Activated naive CD4-positive, alpha-beta T cell (primary cell): ENCODE data around the gene GGA1.
"Not testable (repeated sequence)": the region's sequence is repeated elsewhere in the genome, so short reads cannot be mapped to it uniquely, and the experiment has no call there.

Experiments used
- DNase-seq, 4 experiments: peaks; one replicate each; lab custom pipeline; 2025; lab: John Stamatoyannopoulos, UW

The GGA1 gene

DNA sequence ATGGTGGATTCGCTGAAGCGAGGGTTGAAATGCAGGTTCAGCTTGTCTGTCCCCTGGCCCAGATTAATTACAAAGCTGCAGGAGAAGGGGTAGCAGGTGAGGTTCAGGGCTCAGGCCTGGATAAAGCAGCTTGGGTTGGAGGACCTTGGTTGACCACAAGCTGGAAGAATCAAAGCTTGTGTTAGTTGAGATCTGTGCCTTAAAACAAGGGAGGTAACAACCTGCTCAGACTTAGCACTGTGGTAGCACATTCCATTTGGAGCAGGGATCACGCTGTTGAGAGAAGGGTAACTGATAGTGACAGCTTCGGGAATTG lies 38.0 kb upstream of the GGA1 start:
- no peak for DNase-seq

- no peak for DNase-seq
Observed at GRCh38 chr22:37571258-37571991, 37.2 kb upstream of the GGA1 start.

- DNase-seq, result no peak
Observed at GRCh38 chr22:37571992-37572373, 36.7 kb upstream of the GGA1 start.

- no peak for DNase-seq
Observed at GRCh38 chr22:37575490-37576003, 33.1 kb upstream of the GGA1 start.

DNA sequence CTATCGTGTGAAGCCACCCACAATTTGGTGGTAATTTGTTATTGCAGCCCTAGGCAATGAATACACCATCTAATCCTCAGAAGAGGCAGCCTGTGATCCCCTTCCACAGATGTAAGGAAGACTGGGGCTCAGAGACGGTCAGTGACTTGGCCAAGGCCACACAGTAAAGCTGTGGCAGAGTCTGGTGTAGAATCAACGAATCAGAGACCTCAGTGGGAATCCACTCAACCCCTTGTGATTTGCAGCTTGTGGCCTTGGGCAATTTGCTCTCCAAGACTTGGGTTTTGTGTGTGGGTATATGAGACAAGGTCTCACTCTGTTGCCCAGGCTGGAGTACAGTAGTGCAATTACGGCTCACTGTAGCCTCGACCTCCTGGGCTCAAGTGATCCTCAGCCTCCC lies 30.6 kb upstream of the GGA1 start:
- no peak for DNase-seq

DNA sequence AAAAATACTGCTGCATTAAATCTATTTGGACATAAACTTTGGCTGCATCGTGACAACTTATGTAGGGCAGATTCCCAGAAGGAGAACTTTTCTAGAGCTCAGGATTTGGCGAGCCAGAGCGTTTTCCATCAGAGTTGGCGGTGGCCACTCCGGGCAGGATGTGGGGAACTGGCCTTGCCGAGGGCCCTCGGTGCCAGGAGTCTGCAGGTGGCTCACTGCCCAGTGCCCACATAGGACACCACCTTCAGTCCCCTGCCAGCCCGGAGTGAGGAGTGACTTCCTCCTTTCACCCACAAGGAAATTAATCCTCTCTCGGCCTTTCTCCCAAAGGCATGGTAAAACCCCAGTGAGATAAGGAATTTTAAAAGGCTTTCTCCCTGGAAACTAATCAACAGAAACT lies 27.1 kb upstream of the GGA1 start:
- DNase-seq, result no peak

DNA sequence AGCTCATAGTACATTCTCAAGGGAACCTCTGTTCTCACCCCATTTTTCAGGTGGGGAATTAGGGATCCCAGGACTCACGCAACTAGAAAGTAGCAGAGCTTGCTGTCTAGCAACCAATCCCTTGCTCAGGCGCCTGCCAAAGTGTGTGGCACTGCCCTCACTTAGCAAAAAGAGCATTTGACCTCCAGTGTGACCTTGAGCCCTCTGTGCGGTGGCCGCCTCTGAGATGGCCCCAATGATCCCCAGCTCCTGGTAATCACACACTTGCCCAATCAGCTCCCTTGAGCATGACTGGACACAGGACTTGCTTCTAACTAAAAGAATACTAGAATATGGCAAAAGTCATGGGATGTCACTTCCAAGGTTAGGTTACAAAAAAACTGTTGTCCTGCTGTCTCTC lies 26.1 kb upstream of the GGA1 start:
- no peak for DNase-seq

GRCh38 chr22:37588546-37589215 lies 20.0 kb upstream of the GGA1 start:
- DNase-seq, result no peak

DNA sequence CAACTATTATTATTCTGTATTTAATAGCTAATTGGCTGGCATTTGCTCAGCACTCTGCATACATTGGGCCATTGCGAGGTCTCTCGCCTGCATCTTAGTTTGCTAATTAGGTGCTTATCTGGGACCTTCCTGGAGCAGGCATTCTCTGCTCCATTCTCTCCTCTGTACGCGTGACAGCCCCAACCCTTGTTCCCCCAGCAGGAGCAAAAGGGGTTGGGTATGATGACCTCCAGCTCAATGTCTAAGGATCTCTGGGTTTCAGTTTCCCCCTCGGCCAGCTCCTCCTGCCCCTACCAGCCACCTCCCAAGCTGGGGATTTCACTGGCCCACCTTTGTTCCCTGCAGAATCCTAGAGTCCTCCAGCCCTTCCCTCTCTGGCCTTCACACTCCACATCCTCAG lies 19.0 kb upstream of the GGA1 start:
- no peak for DNase-seq

DNA sequence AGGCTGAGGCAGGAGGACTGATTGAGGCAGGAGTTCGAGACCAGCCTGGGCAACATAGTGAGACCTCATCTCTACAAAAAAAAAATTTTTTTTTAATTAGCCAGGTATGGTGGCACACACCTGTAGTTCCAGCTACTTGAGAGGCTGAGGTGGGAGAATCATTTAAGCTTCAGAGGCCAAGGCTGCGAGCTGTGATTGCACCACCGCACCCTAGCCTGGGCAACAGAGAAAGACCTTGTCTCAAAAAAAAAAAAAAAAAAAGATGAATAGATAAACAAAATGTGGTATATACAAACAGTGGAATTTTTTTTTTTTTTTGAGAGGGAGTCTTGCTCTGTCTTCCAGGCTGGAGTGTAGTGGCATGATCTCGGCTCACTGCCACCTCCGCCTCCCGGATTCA lies 17.6 kb upstream of the GGA1 start:
- not testable (repeated sequence) for DNase-seq

DNA sequence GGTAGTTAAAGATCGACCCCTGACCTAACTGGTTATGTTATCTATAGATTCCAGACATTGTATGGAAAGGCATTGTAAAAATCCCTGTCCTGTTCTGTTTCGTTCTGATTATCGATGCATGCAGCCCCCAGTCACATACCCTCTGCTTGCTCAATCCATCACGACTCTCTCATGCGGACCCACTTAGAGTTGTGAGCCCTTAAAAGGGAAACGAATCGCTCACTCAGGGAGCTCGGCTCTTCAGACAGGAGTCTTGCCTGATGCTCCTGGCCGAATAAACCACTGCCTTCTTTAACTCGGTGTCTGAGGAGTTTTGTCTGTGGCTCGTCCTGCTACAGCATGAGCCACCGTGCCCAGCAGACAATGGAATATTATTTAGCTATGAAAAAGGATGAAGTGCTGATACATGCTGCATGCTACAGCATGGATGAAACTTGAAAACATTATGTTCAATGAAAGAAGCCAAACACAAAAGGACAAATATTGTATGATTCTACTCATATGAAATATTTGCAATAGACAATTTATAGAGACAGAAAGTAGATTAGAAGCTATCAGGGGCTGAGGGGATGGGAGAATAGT lies 16.7 kb upstream of the GGA1 start:
- DNase-seq, result no peak

DNA sequence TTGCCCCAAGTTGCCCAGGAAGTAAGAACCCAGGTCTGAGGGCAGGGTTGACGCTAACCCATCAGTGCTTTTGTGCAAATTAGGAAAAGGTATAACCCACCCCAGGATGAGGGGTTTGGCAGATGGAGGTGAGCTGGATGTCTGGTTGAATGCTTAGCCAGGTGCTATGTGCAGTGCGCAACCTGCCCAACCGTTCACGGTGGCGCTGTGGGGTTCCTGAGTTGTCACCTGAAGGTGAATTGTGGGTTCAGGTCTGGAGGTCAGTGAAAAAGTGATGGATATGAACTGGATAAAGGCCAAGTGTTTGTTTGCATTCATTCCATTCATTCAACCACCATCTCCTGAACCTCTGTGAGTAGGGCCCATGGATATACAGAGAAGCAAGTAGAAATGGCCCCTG lies 14.4 kb upstream of the GGA1 start:
- DNase-seq, result no peak

DNA sequence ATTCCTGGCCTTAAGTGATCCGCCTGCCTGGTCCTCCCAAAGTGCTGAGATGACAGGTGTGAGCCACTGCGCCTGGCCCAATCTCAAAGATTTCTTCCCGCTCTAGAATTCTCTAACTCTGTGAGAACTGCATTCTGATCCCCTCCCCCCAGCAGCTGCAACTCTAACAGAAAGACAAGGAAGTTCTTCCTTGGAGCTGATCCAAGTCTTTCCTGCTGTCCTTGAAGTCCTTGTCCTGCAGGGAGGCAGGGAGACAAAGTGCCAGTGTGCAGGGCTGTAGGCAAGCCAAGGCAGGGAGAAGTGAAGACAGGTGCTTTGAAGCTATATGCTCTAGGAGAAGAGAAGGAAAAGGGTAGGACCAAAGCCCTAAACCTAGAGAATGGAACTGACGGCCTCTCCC lies 9.5 kb upstream of the GGA1 start:
- DNase-seq, result no peak

DNA sequence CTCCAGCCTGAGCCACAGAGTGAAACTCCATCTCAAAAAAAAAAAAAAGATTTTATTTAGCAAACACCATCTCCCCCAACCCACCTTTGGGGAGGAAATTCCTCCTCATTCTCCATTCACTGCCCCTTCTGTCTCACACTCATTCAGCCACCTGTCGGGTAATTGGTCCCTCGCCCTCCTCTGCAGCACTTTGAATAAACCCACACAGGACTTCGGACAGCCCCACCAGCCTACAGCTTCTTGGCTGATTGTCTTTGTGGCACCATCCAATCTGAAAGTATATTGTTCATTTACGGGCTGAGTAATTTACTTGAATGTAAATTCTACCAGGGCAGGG lies 7.5 kb upstream of the GGA1 start:
- DNase-seq, result no peak

- DNase-seq, result no peak
Observed at GRCh38 chr22:37601540-37602442, 6.8 kb upstream of the GGA1 start.

GRCh38 chr22:37602546-37603277 lies 5.9 kb upstream of the GGA1 start:
- DNase-seq, result not testable (repeated sequence)

DNA sequence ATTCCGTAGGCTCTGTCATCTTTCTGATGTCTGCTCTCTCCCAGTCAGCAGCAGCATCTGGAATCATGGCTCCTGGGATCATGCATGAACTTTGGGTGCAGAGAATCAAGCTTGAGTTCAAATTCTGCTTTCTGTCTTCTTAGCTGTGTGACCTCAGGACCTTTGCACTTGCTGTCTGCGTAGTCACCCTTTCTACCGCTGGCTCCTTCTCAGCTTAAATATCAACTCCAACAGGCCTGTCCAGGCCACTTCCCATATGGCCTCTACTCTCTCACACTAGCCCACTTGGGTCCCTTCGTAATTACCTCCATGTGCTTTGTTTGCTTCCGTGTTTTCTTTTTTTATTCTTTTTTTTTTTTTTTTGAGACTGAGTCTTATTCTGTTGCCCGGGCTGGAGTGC lies 4.6 kb upstream of the GGA1 start:
- no peak for DNase-seq

GRCh38 chr22:37604875-37605274 lies 3.8 kb upstream of the GGA1 start:
- peak in 2 of 4 experiments; percentile 22 to 41 for DNase-seq

- peak; percentile 72 to 87 (median 84) for DNase-seq
Observed at GRCh38 chr22:37607010-37607934, 1.4 kb upstream of the GGA1 start.

DNA sequence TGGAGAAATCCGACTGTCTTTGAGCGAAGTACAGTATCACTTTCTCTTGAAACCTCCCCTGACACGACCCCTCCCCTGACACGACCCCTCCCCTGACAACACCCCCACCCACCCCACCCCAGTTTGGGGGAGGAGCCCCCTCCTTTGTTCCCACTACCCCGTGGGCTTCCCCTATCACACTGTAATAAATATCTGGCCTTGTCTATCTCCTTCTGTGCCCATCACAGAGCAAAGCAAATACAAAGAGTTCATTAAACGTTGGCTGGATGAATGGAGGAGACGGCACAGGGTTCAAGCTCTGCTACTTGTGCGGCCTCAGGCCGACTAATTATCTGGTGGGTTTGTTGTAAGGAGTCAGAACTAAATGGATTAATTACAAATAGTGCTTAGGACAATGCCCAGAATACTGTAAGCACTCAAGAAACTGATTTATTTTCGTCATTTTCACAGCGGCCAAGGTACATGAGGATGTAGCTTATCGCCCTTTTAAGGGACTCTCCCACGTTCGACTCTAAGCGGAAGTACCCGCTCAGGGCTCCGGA lies 628 bp upstream of the GGA1 start:
- no peak for DNase-seq
